ENCODE results near the gene SLC30A1. TPM values are rescaled to one million over a fixed set of nuclear protein-coding genes. Genes with fewer than 3 reads are reported as not detected.
"Not testable (repeated sequence)": the region's sequence is repeated elsewhere in the genome, so short reads cannot be mapped to it uniquely, and the experiment has no call there.

SLC30A1 gene
- total and polyA plus RNA-seq, 7 donors = 4.2 to 11.8 (median 7.9) TPM

DNA sequence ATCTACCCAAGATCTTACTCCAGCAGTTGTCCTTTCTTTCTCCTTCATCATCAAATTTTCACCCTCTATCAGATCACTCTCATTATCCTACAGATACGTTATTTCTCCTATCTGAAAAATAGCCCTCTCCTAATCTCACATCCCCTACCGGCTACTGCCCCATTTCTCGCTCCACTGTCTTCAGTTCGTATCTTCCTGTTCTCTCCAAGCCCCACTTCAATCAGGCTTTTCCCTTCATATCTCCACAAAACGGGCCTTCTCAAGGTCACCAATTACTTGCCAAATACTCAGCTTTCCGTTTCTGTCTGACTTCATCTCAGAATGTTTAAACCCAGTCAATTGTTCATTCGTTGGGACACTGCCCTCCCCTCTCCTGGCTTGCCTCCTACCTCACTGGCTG lies 32.4 kb downstream of the SLC30A1 start:
- no peak overlapping the region for H3K27ac ChIP-seq
- H3K36me3 ChIP-seq = no peaks in the 10 kb centered on the region
- intact Hi-C loops (cut with DNase I) = no loop called here
- no peak for TF ChIP-seq EP300 (IDR thresholded peaks at IDR 0.05)
- TF ChIP-seq POLR2AphosphoS5 (IDR thresholded peaks at IDR 0.05) = no peak
- no peak for TF ChIP-seq POLR2A (IDR thresholded peaks at IDR 0.05)
- H3K4me1 ChIP-seq = peaks cover 0 to 6% (median 0%) of the 10 kb centered on the region in 4 donors
- DNase-seq = no peak
- WGBS, 2 donors = 89 to 90% methylated on average over 7 of the region's 7 CpGs
- H3K27me3 ChIP-seq = no peaks in the 10 kb centered on the region
- no peaks in the 10 kb centered on the region for H3K9me3 ChIP-seq
- no peak overlapping the region for H3K4me3 ChIP-seq

GRCh38 chr1:211543025-211543424 lies 35.9 kb downstream of the SLC30A1 start:
- 24 to 74% methylated on average over 4 of the region's 4 CpGs for WGBS, 2 donors
- no peak overlapping the region for H3K4me3 ChIP-seq
- no peak for DNase-seq
- no peak overlapping the region for H3K27ac ChIP-seq
- no peaks in the 10 kb centered on the region for H3K27me3 ChIP-seq
- TF ChIP-seq POLR2AphosphoS5 (IDR thresholded peaks at IDR 0.05) (no peak), EP300 (IDR thresholded peaks at IDR 0.05) (no peak), POLR2A (IDR thresholded peaks at IDR 0.05) (no peak)
- TF ChIP-seq, protein P1, sequence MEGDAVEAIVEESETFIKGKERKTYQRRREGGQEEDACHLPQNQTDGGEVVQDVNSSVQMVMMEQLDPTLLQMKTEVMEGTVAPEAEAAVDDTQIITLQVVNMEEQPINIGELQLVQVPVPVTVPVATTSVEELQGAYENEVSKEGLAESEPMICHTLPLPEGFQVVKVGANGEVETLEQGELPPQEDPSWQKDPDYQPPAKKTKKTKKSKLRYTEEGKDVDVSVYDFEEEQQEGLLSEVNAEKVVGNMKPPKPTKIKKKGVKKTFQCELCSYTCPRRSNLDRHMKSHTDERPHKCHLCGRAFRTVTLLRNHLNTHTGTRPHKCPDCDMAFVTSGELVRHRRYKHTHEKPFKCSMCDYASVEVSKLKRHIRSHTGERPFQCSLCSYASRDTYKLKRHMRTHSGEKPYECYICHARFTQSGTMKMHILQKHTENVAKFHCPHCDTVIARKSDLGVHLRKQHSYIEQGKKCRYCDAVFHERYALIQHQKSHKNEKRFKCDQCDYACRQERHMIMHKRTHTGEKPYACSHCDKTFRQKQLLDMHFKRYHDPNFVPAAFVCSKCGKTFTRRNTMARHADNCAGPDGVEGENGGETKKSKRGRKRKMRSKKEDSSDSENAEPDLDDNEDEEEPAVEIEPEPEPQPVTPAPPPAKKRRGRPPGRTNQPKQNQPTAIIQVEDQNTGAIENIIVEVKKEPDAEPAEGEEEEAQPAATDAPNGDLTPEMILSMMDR (IDR thresholded peaks at IDR 0.05) = no peak
- peaks cover 0 to 6% (median 0%) of the 10 kb centered on the region in 4 donors for H3K4me1 ChIP-seq
- no peaks in the 10 kb centered on the region for H3K9me3 ChIP-seq
- H3K36me3 ChIP-seq = no peaks in the 10 kb centered on the region
- intact Hi-C loops (cut with DNase I) = no loop called here

DNA sequence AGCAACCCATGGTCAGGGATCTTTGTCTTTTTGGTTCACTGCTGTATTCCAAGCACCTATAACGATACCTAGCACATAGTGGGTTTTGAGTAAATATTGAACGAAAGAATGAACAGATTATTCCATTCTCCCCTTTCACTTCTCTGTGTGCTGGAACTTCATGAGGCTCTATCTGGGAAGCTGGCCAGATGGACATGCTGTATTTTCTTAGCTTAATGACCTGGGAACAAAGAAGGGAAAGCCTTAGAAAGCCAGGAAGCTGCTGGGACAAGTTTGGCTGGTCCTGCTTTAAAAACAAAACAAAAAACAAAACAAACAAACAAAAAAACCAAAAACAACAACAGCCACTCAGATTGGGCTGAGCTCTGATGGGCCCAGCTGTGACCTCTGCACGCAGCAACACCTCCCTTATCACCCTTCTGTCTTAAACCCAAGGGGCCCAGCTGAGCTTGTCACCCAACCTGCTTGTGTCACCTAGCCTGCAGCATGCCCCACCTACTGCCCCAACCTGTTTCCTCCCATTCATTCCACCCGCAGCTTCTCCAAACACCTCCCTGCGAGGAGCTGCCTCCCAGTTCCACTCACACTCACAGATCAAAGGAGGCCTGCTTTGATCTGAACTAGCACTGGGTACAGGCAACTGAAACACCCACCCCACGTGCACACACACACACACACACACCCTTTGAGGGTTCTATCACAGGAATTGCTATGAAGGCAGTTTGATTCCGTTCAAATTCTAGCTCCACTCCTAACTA lies 37.1 kb downstream of the SLC30A1 start:
- Histone ChIP-seq H3K27me3 (no peaks in the 10 kb centered on the region), H3K4me3 (no peak overlapping the region), H3K36me3 (no peaks in the 10 kb centered on the region), H3K27ac (no peak overlapping the region), H3K9me3 (no peaks in the 10 kb centered on the region), H3K4me1 (peaks cover 0 to 6% (median 0%) of the 10 kb centered on the region in 4 donors)
- WGBS, 2 donors = 12 to 46% methylated on average over 7 of the region's 7 CpGs
- intact Hi-C loops (cut with DNase I) = no loop called here
- TF ChIP-seq POLR2AphosphoS5 (IDR thresholded peaks at IDR 0.05) (no peak), POLR2A (IDR thresholded peaks at IDR 0.05) (no peak), EP300 (IDR thresholded peaks at IDR 0.05) (no peak)
- TF ChIP-seq, protein P1 (IDR thresholded peaks at IDR 0.05) = no peak
- no peak for DNase-seq

DNA sequence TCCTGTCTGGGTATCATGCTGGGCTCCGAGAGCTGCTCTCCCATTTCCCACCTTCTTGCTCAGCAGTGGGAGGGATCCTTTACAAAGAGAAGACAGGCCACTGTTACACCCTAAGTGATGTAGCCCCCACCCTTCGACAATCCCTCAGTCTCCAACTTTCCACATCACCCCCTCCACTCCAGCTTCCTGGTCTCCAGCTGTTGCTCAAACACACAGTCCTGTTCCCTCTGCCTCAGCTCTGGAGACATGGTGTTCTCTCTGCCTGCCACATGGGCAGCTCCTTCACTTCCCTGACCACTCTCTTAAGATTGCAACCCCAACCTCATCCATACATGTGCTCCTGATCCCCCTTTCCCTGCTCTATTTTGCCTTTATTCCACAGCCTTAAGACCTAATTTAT lies 37.7 kb downstream of the SLC30A1 start:
- intact Hi-C loops (cut with DNase I) = no loop called here
- no peaks in the 10 kb centered on the region for H3K36me3 ChIP-seq
- no peak overlapping the region for H3K27ac ChIP-seq
- no peak for DNase-seq
- peaks cover 0 to 6% (median 0%) of the 10 kb centered on the region in 4 donors for H3K4me1 ChIP-seq
- TF ChIP-seq, protein P1 (IDR thresholded peaks at IDR 0.05) = no peak
- TF ChIP-seq EP300 (IDR thresholded peaks at IDR 0.05) (no peak), POLR2A (IDR thresholded peaks at IDR 0.05) (no peak), POLR2AphosphoS5 (IDR thresholded peaks at IDR 0.05) (no peak)
- H3K27me3 ChIP-seq = no peaks in the 10 kb centered on the region
- WGBS, 2 donors = 86 to 89% methylated on average over 2 of the region's 2 CpGs
- H3K9me3 ChIP-seq = no peaks in the 10 kb centered on the region
- H3K4me3 ChIP-seq = no peak overlapping the region

GRCh38 chr1:211540824-211541223 lies 38.1 kb downstream of the SLC30A1 start:
- H3K4me3 ChIP-seq; intact Hi-C loops (cut with DNase I); DNase-seq; H3K9me3 ChIP-seq; H3K27ac ChIP-seq; H3K4me1 ChIP-seq; H3K27me3 ChIP-seq; H3K36me3 ChIP-seq: not testable (repeated sequence)
- WGBS, 2 donors = 93 to 95% methylated on average over 1 of the region's 1 CpG

GRCh38 chr1:211538287-211538686 lies 40.7 kb downstream of the SLC30A1 start:
- no peak for DNase-seq
- Histone ChIP-seq H3K27me3 (no peaks in the 10 kb centered on the region), H3K4me3 (no peak overlapping the region), H3K36me3 (no peaks in the 10 kb centered on the region), H3K27ac (no peak overlapping the region), H3K9me3 (no peaks in the 10 kb centered on the region), H3K4me1 (peaks cover 0 to 6% (median 0%) of the 10 kb centered on the region in 4 donors)
- WGBS, 2 donors = 74 to 84% methylated on average over 8 of the region's 8 CpGs
- no peak for TF ChIP-seq POLR2AphosphoS5 (IDR thresholded peaks at IDR 0.05)
- TF ChIP-seq, protein P1 (IDR thresholded peaks at IDR 0.05) = no peak
- TF ChIP-seq EP300 (IDR thresholded peaks at IDR 0.05) = no peak
- TF ChIP-seq POLR2A (IDR thresholded peaks at IDR 0.05) = no peak
- intact Hi-C loops (cut with DNase I) = no loop called here

All from sigmoid colon (tissue), 7 donors.